Heart left ventricle (tissue), 13 donors: ENCODE results near the gene TGFBR2.

ENCODE experiments used
- CTCF ChIP-seq, 12 donors: fragments of 200-600 bp; sonication (generic) in 4 of 12; IDR thresholded peaks; one replicate each; pipeline versions ENCODE4 v1.5.0 to v1.8.0; 2018 to 2022; ENCODE audit warnings: antibody characterized with exemption in 12 of 12, mild to moderate bottlenecking in 5 of 12
- POLR2A ChIP-seq, 2 donors: fragments of 450-650 bp; IDR thresholded peaks; one replicate each; pipeline ENCODE4 v1.6.1; 2017; ENCODE audit warnings: antibody characterized with exemption in 2 of 2, mild to moderate bottlenecking in 2 of 2, moderate library complexity in 2 of 2
- donor health status: ischemic (EF 13 %, LVEDD 7.1; RV severe dilation, severe dysfunction).
- donor health status: DM: no; HTN: yes; CAD: no.
- donor health status: DM: no; HTN: no; CAD: no.
- donor health status: ischemic (EF 25% LVEDD 6.9; RV normal size, moderate dysfunction).
- donor health status: ischemic (EF 25% LVEDD 5.7; RV mildly dilated, moderate dysfunction).
- donor health status: ischemic (EF 35%, LVEDD 5.7; RV mildly dilated, moderate dysfunction).
- donor health status: nonischemic (EF 11% LVEDD 7.7; RV severe dilation, severe dysfunction).
- donor health status: DM: yes; HTN: yes; CAD: no.
- donor health status: PGD.
- donor health status: ischemic (EF 29% LVEDD 5.4; RV normal size, mild dysfunction).
- donor health status: nonischemic (EF 23%, LVEDD 6.1; RV moderate dilation, normal function).

GRCh38 chr3:30649572-30650318, 43.3 kb downstream of the TGFBR2 start:
- no peak for TF ChIP-seq CTCF (IDR thresholded peaks at IDR 0.05)
- no peak for TF ChIP-seq POLR2A (IDR thresholded peaks at IDR 0.05)
